Activated CD4-positive, alpha-beta T cell treated with anti-CD3 and anti-CD28 coated beads, Interleukin-10, Interleukin-2, amounts not matched to agents 100 ng/mL and 50 ng/mL, durations not matched to agents 16 hours and 8 hours (primary cell): Measurements from ENCODE around the gene KRT25.

Experiments used
- DNase-seq: peaks from one replicate; pipeline ENCODE4 v3.0.0-alpha.2; 2020

KRT25 gene

GRCh38 chr17:40755231-40755630 is at the start of gene KRT25:
KRT25 (minus strand) TSS chr17:40755331; CDS start chr17:40755271, 60 bp downstream.
- DNase-seq = peak; percentile 6

- DNase-seq = peak; percentile 79
Measured at GRCh38 chr17:40803617-40804082, 48.5 kb upstream of the KRT25 start.

GRCh38 chr17:40801157-40801556 is 46.0 kb upstream of the KRT25 start:
- no peak for DNase-seq

- no peak for DNase-seq
Measured at GRCh38 chr17:40800381-40800780, 45.2 kb upstream of the KRT25 start.

GRCh38 chr17:40799859-40800258 is 44.7 kb upstream of the KRT25 start, which contains the start of gene KRT28:
KRT28 (minus strand) TSS chr17:40799959; CDS start chr17:40799893, 66 bp downstream.
- DNase-seq = no peak

- no peak for DNase-seq
Measured at GRCh38 chr17:40796846-40797245, 41.7 kb upstream of the KRT25 start.

GRCh38 chr17:40795019-40795667 is 40.0 kb upstream of the KRT25 start:
- DNase-seq = no peak

GRCh38 chr17:40794466-40794865 is 39.3 kb upstream of the KRT25 start:
- no peak for DNase-seq

GRCh38 chr17:40793832-40794231 is 38.7 kb upstream of the KRT25 start:
- DNase-seq = no peak

- DNase-seq = no peak
Measured at GRCh38 chr17:40791787-40792436, 36.8 kb upstream of the KRT25 start.

GRCh38 chr17:40791111-40791510 is 36.0 kb upstream of the KRT25 start:
- no peak for DNase-seq

- DNase-seq = no peak
Measured at GRCh38 chr17:40782450-40782849, 27.3 kb upstream of the KRT25 start, which contains the start of gene KRT27. KRT27 (minus strand) TSS chr17:40782550; CDS start chr17:40782493, 57 bp downstream.

- peak; percentile 7 for DNase-seq
Measured at GRCh38 chr17:40779181-40779909, 24.2 kb upstream of the KRT25 start.

GRCh38 chr17:40778461-40778860 is 23.3 kb upstream of the KRT25 start:
- no peak for DNase-seq

GRCh38 chr17:40777971-40778370 is 22.8 kb upstream of the KRT25 start:
- no peak for DNase-seq

GRCh38 chr17:40777459-40777858 is 22.3 kb upstream of the KRT25 start:
- no peak for DNase-seq

GRCh38 chr17:40775945-40776344 is 20.8 kb upstream of the KRT25 start:
- DNase-seq = no peak

- DNase-seq = no peak
Measured at GRCh38 chr17:40772101-40772500, 17.0 kb upstream of the KRT25 start, which contains the start of gene KRT26. KRT26 (minus strand) TSS chr17:40772201; CDS start chr17:40772113, 88 bp downstream.

GRCh38 chr17:40765657-40766056 is 10.5 kb upstream of the KRT25 start:
- no peak for DNase-seq

GRCh38 chr17:40763752-40764151 is 8.6 kb upstream of the KRT25 start:
- no peak for DNase-seq

GRCh38 chr17:40760105-40761016 is 5.2 kb upstream of the KRT25 start:
- DNase-seq = no peak

GRCh38 chr17:40753804-40754203 is 1.3 kb downstream of the KRT25 start:
- no peak for DNase-seq
